RWPE2 (cell line): ENCODE results near the gene PDE6A.
A peak's percentile ranks its signal among the peaks of the same experiment; 100 is the strongest.

Source experiments
- ATAC-seq: fragments of 200-7000 bp; cut with Tn5 transposase; 3 replicates; pipeline ENCODE4 v1.9.1; 2021; ENCODE audit warnings: low read depth
- DNase-seq: peaks from one replicate; pipeline ENCODE4 v3.0.0-alpha.2; 2020; ENCODE audit warnings: low spot score
- H3K27ac ChIP-seq: fragments of 450-650 bp; 2 replicates; pipeline ENCODE4 v1.5.1; 2017; ENCODE audit warnings: mild to moderate bottlenecking; ENCODE audit not compliant: poor library complexity, severe bottlenecking
- H3K27me3 ChIP-seq: fragments of 250-450 bp; sonication (Bioruptor Pico); 2 replicates; pipeline ENCODE4 v1.5.1; 2021; ENCODE audit warnings: mild to moderate bottlenecking, moderate library complexity; ENCODE audit not compliant: insufficient read depth, poor library complexity, severe bottlenecking
- H3K36me3 ChIP-seq: fragments of 250-450 bp; sonication (Bioruptor Pico); 2 replicates; pipeline ENCODE4 v1.5.1; 2020; ENCODE audit warnings: low read depth, mild to moderate bottlenecking, moderate library complexity
- H3K4me1 ChIP-seq: fragments of 250-450 bp; sonication (Bioruptor Pico); 2 replicates; pipeline ENCODE4 v1.5.1; 2021; ENCODE audit warnings: mild to moderate bottlenecking, moderate library complexity; ENCODE audit not compliant: insufficient read depth, poor library complexity, severe bottlenecking
- H3K4me3 ChIP-seq: fragments of 250-450 bp; sonication (Bioruptor Pico); 2 replicates; pipeline ENCODE4 v1.5.1; 2021; ENCODE audit warnings: mild to moderate bottlenecking, moderate library complexity; ENCODE audit not compliant: severe bottlenecking
- H3K9me3 ChIP-seq: fragments of 250-450 bp; sonication (Bioruptor Pico); 2 replicates; pipeline ENCODE4 v1.5.1; 2021; ENCODE audit warnings: mild to moderate bottlenecking, moderate library complexity; ENCODE audit not compliant: severe bottlenecking
- TF ChIP-seq, protein P1 (sequence below): fragments of 450-650 bp; IDR thresholded peaks from one replicate; pipeline ENCODE4 v1.5.1; 2017; ENCODE audit warnings: mild to moderate bottlenecking, moderate library complexity; ENCODE audit not compliant: poor library complexity, severe bottlenecking

PDE6A gene

DNA sequence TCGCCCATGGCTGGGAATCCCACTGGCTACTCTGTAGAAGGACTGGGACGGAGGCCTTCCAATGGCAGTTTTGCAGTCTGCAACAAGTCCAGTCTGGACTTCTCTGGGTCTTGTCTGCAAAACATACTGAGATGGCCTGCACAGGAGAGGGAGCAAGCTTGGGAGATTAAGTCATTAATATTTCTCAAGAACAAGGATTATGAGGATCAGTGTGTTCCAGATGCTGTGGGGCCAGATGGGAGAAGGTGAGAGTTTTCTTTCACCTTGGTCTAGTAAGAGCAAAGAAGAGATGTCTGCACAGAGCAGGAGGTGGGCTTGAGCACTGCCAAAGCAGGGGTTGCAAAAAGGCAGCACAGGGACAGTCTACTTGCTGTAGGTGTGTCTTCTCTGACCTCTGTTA is at the start of gene PDE6A:
Gene PDE6A (minus strand): TSS at position 128 of the 400 bp plus-strand sequence. CDS start 120 bp downstream, at position 8.
- Histone ChIP-seq H3K9me3 (no peaks in the 10 kb centered on the region), H3K27ac (peak within 1 kb of the TSS; percentile 99), H3K4me1 (peaks cover 32% of the 10 kb centered on the region), H3K4me3 (no peak within 1 kb of the TSS), H3K27me3 (no peaks in the 10 kb centered on the region), H3K36me3 (no peaks in the 10 kb centered on the region)
- DNase-seq: no peak
- ATAC-seq: no peak; the same call in 2 of the 3 replicates
- TF ChIP-seq, protein P1, sequence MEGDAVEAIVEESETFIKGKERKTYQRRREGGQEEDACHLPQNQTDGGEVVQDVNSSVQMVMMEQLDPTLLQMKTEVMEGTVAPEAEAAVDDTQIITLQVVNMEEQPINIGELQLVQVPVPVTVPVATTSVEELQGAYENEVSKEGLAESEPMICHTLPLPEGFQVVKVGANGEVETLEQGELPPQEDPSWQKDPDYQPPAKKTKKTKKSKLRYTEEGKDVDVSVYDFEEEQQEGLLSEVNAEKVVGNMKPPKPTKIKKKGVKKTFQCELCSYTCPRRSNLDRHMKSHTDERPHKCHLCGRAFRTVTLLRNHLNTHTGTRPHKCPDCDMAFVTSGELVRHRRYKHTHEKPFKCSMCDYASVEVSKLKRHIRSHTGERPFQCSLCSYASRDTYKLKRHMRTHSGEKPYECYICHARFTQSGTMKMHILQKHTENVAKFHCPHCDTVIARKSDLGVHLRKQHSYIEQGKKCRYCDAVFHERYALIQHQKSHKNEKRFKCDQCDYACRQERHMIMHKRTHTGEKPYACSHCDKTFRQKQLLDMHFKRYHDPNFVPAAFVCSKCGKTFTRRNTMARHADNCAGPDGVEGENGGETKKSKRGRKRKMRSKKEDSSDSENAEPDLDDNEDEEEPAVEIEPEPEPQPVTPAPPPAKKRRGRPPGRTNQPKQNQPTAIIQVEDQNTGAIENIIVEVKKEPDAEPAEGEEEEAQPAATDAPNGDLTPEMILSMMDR: no peak

DNA sequence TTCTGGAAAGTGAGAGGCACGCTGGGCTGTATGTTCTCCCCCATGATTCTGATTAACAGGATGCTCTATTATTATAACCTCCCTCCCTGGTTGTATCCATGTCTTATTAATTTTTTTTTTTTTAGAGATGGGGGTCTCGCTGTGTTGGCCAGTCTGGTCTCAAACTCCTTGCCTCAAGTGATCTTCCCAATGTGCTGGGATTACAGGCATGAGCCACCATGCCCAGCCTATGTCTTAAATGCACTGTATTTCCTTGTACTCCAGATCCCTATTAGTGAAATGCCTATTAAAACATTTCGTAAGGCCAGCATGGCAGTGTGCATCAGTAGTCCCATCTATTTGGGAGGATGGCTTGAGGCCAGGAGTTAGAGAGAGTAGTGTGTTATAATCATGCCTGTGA is 48.9 kb upstream of the PDE6A start:
- Histone ChIP-seq H3K27ac (no peak overlapping the region), H3K4me1 (no peaks in the 10 kb centered on the region), H3K9me3 (no peaks in the 10 kb centered on the region), H3K4me3 (no peak overlapping the region), H3K27me3 (no peaks in the 10 kb centered on the region), H3K36me3 (no peaks in the 10 kb centered on the region)
- no peak for ATAC-seq
- DNase-seq: no peak
- TF ChIP-seq, protein P1: no peak

DNA sequence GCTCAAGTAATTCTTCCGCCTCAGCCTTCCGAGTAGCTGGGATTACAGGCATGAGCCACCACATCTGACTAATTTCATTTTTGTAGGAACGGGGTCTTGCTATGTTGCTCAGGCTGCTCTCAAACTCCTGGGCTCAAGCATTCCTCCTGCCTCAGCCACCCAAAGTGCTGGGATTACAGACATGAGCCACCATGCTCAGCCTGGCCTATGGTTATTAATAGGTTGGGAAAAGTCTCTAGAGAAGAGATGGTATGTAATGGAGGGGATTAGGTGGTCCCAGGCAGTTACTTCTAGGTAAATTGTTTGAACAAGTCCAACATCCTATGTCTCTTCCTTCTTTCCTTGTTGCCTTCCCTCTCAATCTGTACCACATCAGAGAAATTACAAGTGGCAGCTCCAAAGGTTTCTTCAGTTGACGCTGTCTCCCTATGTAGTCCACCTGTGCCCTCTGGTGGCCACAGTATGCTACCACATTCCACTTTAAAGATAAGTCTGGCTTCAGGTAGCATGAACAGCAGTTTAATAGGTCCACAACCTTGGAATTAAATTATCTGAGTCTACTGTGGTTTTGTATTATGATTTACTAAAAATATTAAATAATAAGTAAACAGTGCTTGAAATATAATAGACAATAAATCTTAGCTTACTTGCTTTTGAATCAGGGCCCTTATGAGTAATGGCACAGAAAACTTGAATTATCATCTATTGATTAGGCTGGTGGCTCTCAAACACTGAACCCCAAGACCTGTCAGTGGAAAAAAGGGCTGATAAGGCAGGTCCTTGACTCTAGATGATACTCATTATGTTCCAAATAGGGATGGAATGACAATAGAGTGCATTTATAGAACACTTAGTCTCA is 46.2 kb upstream of the PDE6A start:
- Histone ChIP-seq H3K9me3 (no peaks in the 10 kb centered on the region), H3K36me3 (no peaks in the 10 kb centered on the region), H3K27me3 (no peaks in the 10 kb centered on the region), H3K27ac (no peak overlapping the region), H3K4me3 (no peak overlapping the region), H3K4me1 (no peaks in the 10 kb centered on the region)
- ATAC-seq: peak; percentile 87
- DNase-seq: no peak
- TF ChIP-seq, protein P1: peak; percentile 99

DNA sequence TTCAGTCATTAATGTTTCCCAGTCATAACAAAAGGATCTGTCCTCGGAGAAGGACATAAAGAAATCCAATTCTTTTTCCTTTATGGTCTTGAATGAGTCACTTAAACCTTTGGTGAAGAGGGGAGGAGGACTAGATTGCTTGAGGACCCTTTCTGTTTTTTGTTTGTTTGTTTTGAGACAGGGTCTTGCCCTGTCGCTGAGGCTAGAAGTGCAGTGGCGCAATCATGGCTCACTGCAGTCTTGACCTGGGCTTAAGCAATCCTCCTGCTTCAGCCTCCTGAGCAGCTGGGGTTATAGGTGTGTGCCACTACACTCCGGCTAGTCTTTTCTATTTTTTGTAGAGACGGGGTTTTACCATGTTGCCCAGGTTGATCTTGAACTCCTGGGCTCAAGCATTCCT is 43.5 kb upstream of the PDE6A start:
- DNase-seq: no peak
- TF ChIP-seq, protein P1: no peak
- no peak overlapping the region for H3K27ac ChIP-seq

DNA sequence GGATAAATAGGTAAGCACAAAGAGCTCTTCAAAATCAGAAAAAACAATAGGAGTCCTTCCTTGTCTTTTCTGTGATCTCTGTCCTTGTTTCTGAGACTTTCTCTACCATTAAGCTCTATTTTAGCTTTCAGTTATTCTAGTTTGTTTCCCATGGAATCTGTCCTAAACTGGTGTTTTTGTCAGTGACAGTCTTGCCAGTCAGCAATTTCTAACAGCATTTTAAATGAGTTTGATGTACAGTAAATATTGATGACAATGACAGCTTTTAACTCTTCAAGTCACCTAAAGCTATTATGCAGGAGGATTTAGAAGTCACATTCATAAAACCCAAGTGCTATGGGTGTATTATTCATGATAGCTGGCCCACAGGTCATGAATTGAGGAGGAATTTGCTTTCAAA is 37.9 kb upstream of the PDE6A start:
- TF ChIP-seq, protein P1: no peak
- Histone ChIP-seq H3K4me3 (no peak overlapping the region), H3K27me3 (no peaks in the 10 kb centered on the region), H3K27ac (no peak overlapping the region), H3K4me1 (no peaks in the 10 kb centered on the region), H3K9me3 (no peaks in the 10 kb centered on the region), H3K36me3 (peaks cover 43% of the 10 kb centered on the region)
- ATAC-seq (no peak), DNase-seq (no peak)

More for the DNA sequence above, 43.5 kb upstream of the PDE6A start:
- H3K9me3 ChIP-seq: no peaks in the 10 kb centered on the region
- H3K4me3 ChIP-seq: no peak overlapping the region
- no peaks in the 10 kb centered on the region for H3K27me3 ChIP-seq
- ATAC-seq: peak; percentile 22; the same call in 1 of the 3 replicates
- no peaks in the 10 kb centered on the region for H3K4me1 ChIP-seq
- peaks cover 6% of the 10 kb centered on the region for H3K36me3 ChIP-seq
